Stomach (tissue), 4 donors: ENCODE measurements around the gene BDKRB1.

Source experiments
- CTCF ChIP-seq, 7 experiments: fragments of 450-650 bp in 4 of 7; fragments of 200-600 bp in 3 of 7; sonication (generic) in 3 of 7; IDR thresholded peaks; one replicate each; pipeline ENCODE4 v1.5.1; 2016 to 2019; ENCODE audit warnings: antibody characterized with exemption in 7 of 7, control low read depth in 2 of 7, mild to moderate bottlenecking in 1 of 7
- EP300 ChIP-seq: sonication (generic); formaldehyde crosslinking; IDR thresholded peaks from one replicate; pipeline ENCODE4 v1.6.1; 2017; ENCODE audit warnings: antibody characterized with exemption
- POLR2A ChIP-seq, 4 donors: fragments of 450-650 bp; IDR thresholded peaks; one replicate each; pipeline ENCODE4 v1.6.1; 2016; ENCODE audit warnings: antibody characterized with exemption in 4 of 4, control low read depth in 2 of 4, mild to moderate bottlenecking in 1 of 4, moderate library complexity in 1 of 4

- no peak for TF ChIP-seq CTCF (IDR thresholded peaks at IDR 0.05)
- no peak for TF ChIP-seq POLR2A (IDR thresholded peaks at IDR 0.05)
- TF ChIP-seq EP300: no peak
Observed at GRCh38 chr14:96245710-96246538, 10.1 kb upstream of the BDKRB1 start.
